Duodenal mucosa (tissue), 2 donors: ENCODE data around the gene CPNE2.
"Not testable (repeated sequence)": the region's sequence is repeated elsewhere in the genome, so short reads cannot be mapped to it uniquely, and the experiment has no call there.

Source experiments
- H3K27ac ChIP-seq: one replicate; pipeline ENCODE4 v1.7.0; 2013; ENCODE audit warnings: low read depth, low read length
- H3K27me3 ChIP-seq, 2 donors: one replicate each; pipeline ENCODE4 v1.7.0; 2013; ENCODE audit warnings: low read length in 2 of 2, control low read depth in 1 of 2; ENCODE audit not compliant: insufficient read depth in 2 of 2, control insufficient read depth in 1 of 2
- H3K36me3 ChIP-seq, 2 donors: one replicate each; pipeline ENCODE4 v1.7.0; 2013; ENCODE audit warnings: low read length in 2 of 2, control low read depth in 1 of 2; ENCODE audit not compliant: insufficient read depth in 2 of 2, control insufficient read depth in 1 of 2
- H3K4me1 ChIP-seq, 2 donors: one replicate each; pipeline ENCODE4 v1.7.0; 2013; ENCODE audit warnings: low read length in 2 of 2, control low read depth in 1 of 2; ENCODE audit not compliant: insufficient read depth in 2 of 2, control insufficient read depth in 1 of 2
- H3K4me3 ChIP-seq, 2 donors: one replicate each; pipeline ENCODE4 v1.7.0; 2013; ENCODE audit warnings: low read length in 2 of 2, low read depth in 1 of 2
- H3K9ac ChIP-seq, 2 donors: one replicate each; pipeline ENCODE4 v1.7.0; 2013; ENCODE audit warnings: low read length in 2 of 2, low read depth in 1 of 2
- H3K9me3 ChIP-seq, 2 donors: one replicate each; pipeline ENCODE4 v1.7.0; 2013; ENCODE audit warnings: low read length in 2 of 2, control low read depth in 1 of 2; ENCODE audit not compliant: control insufficient read depth in 1 of 2

Gene CPNE2

DNA sequence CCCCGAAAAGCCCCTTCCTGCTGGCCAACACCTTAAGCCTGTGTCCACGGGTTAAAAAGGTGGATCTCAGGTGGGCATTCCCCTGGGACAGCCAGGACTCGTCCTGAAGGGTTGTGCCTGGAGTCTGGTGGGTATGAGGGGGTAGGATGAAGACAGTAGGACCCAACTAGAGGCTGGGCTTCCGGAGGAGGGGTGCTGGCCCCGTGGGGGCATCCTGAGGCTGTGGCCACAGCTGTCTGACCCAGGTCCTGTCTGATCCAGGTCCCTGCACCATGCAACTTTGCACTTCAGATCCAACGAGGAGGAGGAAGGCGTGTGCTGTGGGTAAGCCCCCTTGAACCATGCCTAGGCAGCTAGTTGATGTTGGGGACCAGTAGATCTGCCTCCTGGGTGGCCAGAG is 37.6 kb upstream of the CPNE2 start:
- Histone ChIP-seq H3K9ac (no peak overlapping the region), H3K27me3 (no peaks in the 10 kb centered on the region), H3K4me3 (no peak overlapping the region), H3K27ac (no peak overlapping the region), H3K4me1 (no peaks in the 10 kb centered on the region), H3K9me3 (no peaks in the 10 kb centered on the region), H3K36me3 (peaks cover 43 to 48% of the 10 kb centered on the region in 2 donors)

GRCh38 chr16:57055671-57056070 is 36.7 kb upstream of the CPNE2 start:
- H3K9ac ChIP-seq, result no peak overlapping the region

GRCh38 chr16:57058291-57058861 is 34.0 kb upstream of the CPNE2 start:
- Histone ChIP-seq H3K36me3 (peaks cover 36 to 43% of the 10 kb centered on the region in 2 donors), H3K27me3 (no peaks in the 10 kb centered on the region), H3K4me1 (no peaks in the 10 kb centered on the region), H3K9me3 (no peaks in the 10 kb centered on the region), H3K9ac (no peak overlapping the region), H3K27ac (no peak overlapping the region), H3K4me3 (no peak overlapping the region)

More at GRCh38 chr16:57055671-57056070, 36.7 kb upstream of the CPNE2 start:
- Histone ChIP-seq H3K4me3 (no peak overlapping the region), H3K27ac (no peak overlapping the region), H3K9me3 (no peaks in the 10 kb centered on the region), H3K4me1 (no peaks in the 10 kb centered on the region), H3K27me3 (no peaks in the 10 kb centered on the region), H3K36me3 (peaks cover 43 to 49% of the 10 kb centered on the region in 2 donors)

- Histone ChIP-seq H3K9ac (no peak overlapping the region), H3K4me1 (no peaks in the 10 kb centered on the region), H3K36me3 (peaks cover 23 to 29% of the 10 kb centered on the region in 2 donors), H3K27me3 (no peaks in the 10 kb centered on the region), H3K27ac (no peak overlapping the region), H3K9me3 (no peaks in the 10 kb centered on the region), H3K4me3 (no peak overlapping the region)
Measured at GRCh38 chr16:57060323-57061083, 31.9 kb upstream of the CPNE2 start.

DNA sequence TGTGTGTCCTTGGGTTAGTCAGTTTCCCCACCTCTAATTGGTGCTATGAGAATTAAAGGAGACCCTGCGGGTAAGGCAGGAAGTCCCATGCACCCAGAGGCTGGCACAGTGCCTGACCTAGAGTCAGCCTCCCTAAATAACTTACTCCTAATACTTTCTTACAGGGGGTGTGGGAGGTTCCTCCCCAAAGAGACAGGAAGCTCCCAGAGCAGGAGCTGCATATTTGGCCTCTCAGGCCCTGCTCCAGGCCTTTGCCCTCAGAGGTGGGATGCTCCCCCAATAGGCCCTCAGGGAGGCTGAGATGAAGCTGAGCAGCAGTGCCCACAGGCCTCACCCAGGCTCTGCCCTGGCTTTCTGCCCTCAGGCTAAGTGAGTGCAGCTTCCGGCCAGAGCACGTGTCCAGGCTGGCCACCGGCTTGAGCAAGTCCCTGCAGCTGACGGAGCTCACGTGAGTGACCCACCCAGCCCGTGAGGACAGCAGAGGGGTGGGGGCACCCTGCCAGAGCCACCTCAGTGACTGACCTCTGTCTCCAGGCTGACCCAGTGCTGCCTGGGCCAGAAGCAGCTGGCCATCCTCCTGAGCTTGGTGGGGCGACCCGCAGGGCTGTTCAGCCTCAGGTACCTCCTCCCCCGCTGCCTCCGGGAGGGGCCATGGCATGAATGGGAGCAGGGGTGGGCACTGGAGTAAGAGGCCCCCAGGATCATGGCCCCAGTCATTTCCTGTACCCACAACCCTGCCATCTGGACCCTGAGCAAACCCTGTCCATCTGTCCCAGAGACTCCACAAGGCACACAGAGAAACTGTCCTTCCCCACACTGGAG is 31.1 kb upstream of the CPNE2 start:
- H3K27ac ChIP-seq, result no peak overlapping the region
- no peaks in the 10 kb centered on the region for H3K27me3 ChIP-seq
- no peak overlapping the region for H3K9ac ChIP-seq
- peaks cover 17 to 24% of the 10 kb centered on the region in 2 donors for H3K36me3 ChIP-seq
- no peak overlapping the region for H3K4me3 ChIP-seq
- H3K4me1 ChIP-seq, result no peaks in the 10 kb centered on the region
- H3K9me3 ChIP-seq, result no peaks in the 10 kb centered on the region

GRCh38 chr16:57062329-57062728 is 30.1 kb upstream of the CPNE2 start:
- no peaks in the 10 kb centered on the region for H3K4me1 ChIP-seq
- no peaks in the 10 kb centered on the region for H3K27me3 ChIP-seq
- H3K9ac ChIP-seq, result no peak overlapping the region
- no peak overlapping the region for H3K27ac ChIP-seq
- no peaks in the 10 kb centered on the region for H3K9me3 ChIP-seq
- H3K36me3 ChIP-seq, result peaks cover 21 to 22% of the 10 kb centered on the region in 2 donors
- H3K4me3 ChIP-seq, result no peak overlapping the region

GRCh38 chr16:57063189-57063588 is 29.2 kb upstream of the CPNE2 start:
- H3K4me3 ChIP-seq, H3K4me1 ChIP-seq, H3K9me3 ChIP-seq, H3K9ac ChIP-seq, H3K27ac ChIP-seq, H3K27me3 ChIP-seq: not testable (repeated sequence)
- H3K36me3 ChIP-seq, result peaks cover 14 to 16% of the 10 kb centered on the region in 2 donors

GRCh38 chr16:57064995-57065394 is 27.4 kb upstream of the CPNE2 start:
- no peak overlapping the region for H3K9ac ChIP-seq
- no peak overlapping the region for H3K27ac ChIP-seq
- H3K27me3 ChIP-seq, result no peaks in the 10 kb centered on the region
- H3K4me1 ChIP-seq, result no peaks in the 10 kb centered on the region
- H3K9me3 ChIP-seq, result no peaks in the 10 kb centered on the region
- H3K4me3 ChIP-seq, result no peak overlapping the region
- peaks cover 10 to 15% of the 10 kb centered on the region in 2 donors for H3K36me3 ChIP-seq

- Histone ChIP-seq H3K9ac (no peak overlapping the region), H3K9me3 (no peaks in the 10 kb centered on the region), H3K36me3 (peaks cover 4 to 10% of the 10 kb centered on the region in 2 donors), H3K27me3 (no peaks in the 10 kb centered on the region), H3K27ac (no peak overlapping the region), H3K4me3 (no peak overlapping the region), H3K4me1 (no peaks in the 10 kb centered on the region)
Measured at GRCh38 chr16:57066625-57067024, 25.8 kb upstream of the CPNE2 start.

GRCh38 chr16:57067347-57067746 is 25.0 kb upstream of the CPNE2 start:
- H3K36me3 ChIP-seq, result peaks cover 4 to 10% of the 10 kb centered on the region in 2 donors
- H3K27me3 ChIP-seq, result no peaks in the 10 kb centered on the region
- no peaks in the 10 kb centered on the region for H3K9me3 ChIP-seq
- no peak overlapping the region for H3K4me3 ChIP-seq
- no peak overlapping the region for H3K9ac ChIP-seq
- no peaks in the 10 kb centered on the region for H3K4me1 ChIP-seq
- H3K27ac ChIP-seq, result no peak overlapping the region
